A549 treated with dexamethasone at 1 μM for 4 hours (cell line): ENCODE measurements around the gene GNAS. TPM values are rescaled to one million over a fixed set of nuclear protein-coding genes. Genes with fewer than 3 reads are reported as not detected.

ENCODE experiments used
- total RNA-seq: library from RNA; stranded (reverse); fragments of 200-300 nt; extraction: Qiagen RNA extraction; gene quantifications from 5 replicates; pipeline ENCODE4 v1.2.3, GENCODE V29; 2022

The GNAS gene
- total RNA-seq: 649 to 731 TPM (median 682 TPM) in 5 replicates

GRCh38 chr20:58852543-58853271, at the start of gene GNAS:
Gene GNAS (plus strand): TSS chr20:58852716.

GRCh38 chr20:58850693-58851174, 1.8 kb upstream of the GNAS start, which contains the start of gene GNAS-AS1:
Gene GNAS-AS1 (minus strand): TSS chr20:58850902.

Other genes with a start within 250 kb of the GNAS start
- gene STX16, start 201.4 kb upstream of the GNAS start, total RNA-seq: 25.1 to 33.6 TPM (median 31.4 TPM) in 5 replicates
- 26.2 to 41.3 TPM (median 33.1 TPM) in 5 replicates for gene NPEPL1, start 159.9 kb upstream of the GNAS start, total RNA-seq
- not detected in 5 replicates for gene GNAS-AS1, start 1.8 kb upstream of the GNAS start, total RNA-seq
- 39.5 to 47.3 TPM (median 45.4 TPM) in 5 replicates for gene NELFCD, start 128.5 kb downstream of the GNAS start, total RNA-seq
- gene CTSZ, start 154.5 kb downstream of the GNAS start, total RNA-seq: 148 to 209 TPM (median 200 TPM) in 5 replicates
- gene TUBB1, start 166.7 kb downstream of the GNAS start, total RNA-seq: 0.02 TPM in 2 of 5 replicates, not detected in the others
- gene ATP5F1E, start 179.6 kb downstream of the GNAS start, total RNA-seq: 77.2 to 163 TPM (median 78.1 TPM) in 5 replicates
- 58.6 to 69.8 TPM (median 65.8 TPM) in 5 replicates for gene PRELID3B, start 190.1 kb downstream of the GNAS start, total RNA-seq